Measurements from ENCODE around the gene REEP6. TPM values are rescaled to one million over a fixed set of nuclear protein-coding genes. Genes with fewer than 3 reads are reported as not detected.
A peak's percentile ranks its signal among the peaks of the same experiment; 100 is the strongest.

REEP6 gene
- total RNA-seq, 1 experiment from 2014 or later: 10.5 TPM

- H3K79me1 ChIP-seq (ENCODE audit: insufficient read depth, low read depth, low read length, poor library complexity, severe bottlenecking): no peaks in the 10 kb centered on the region
- peaks cover 4 to 10% of the 10 kb centered on the region in 2 experiments for H3K4me1 Mint-ChIP-seq
- H3K14ac ChIP-seq (ENCODE audit: insufficient read depth, low read length): no peak overlapping the region
- H3K56ac ChIP-seq (ENCODE audit: insufficient read length, low read depth, low read length): no peak overlapping the region
- WGBS (ENCODE audit: extremely low coverage, insufficient read length, low lambda C conversion rate): no CpG with 5 or more reads among the region's 56 CpGs
- H3K9ac ChIP-seq (ENCODE audit: extremely low read depth, insufficient read length, low read length): no peak overlapping the region
- H2BK120ac ChIP-seq (ENCODE audit: low read depth, low read length, poor library complexity, severe bottlenecking): no peak overlapping the region
- H4K8ac ChIP-seq (replicated peaks; ENCODE audit: insufficient read length, low read depth, low read length): no peak overlapping the region
- no peaks in the 10 kb centered on the region; a peak in 1 of 7 replicates for H3K36me3 Mint-ChIP-seq (ENCODE audit: insufficient read depth in 1 of 3, low read depth in 3 of 3)
- H3K27me3 Mint-ChIP-seq (ENCODE audit: low read depth): peaks cover 6% of the 10 kb centered on the region
- H3K23me2 ChIP-seq (ENCODE audit: insufficient read length, low read depth, low read length, poor library complexity, severe bottlenecking): peaks cover 9% of the 10 kb centered on the region
- no peak overlapping the region for H2BK12ac ChIP-seq (ENCODE audit: insufficient read length, low read depth, low read length)
- H3K4ac ChIP-seq (ENCODE audit: low read depth, low read length): no peak overlapping the region
- no peak for TF ChIP-seq CTCF (conservative IDR thresholded peaks at IDR 0.05)
- no peak overlapping the region for H3K27ac Mint-ChIP-seq
- peak; percentile 27 for DNase-seq
- H3K23ac ChIP-seq (ENCODE audit: insufficient read length, low read depth, low read length): no peak overlapping the region
- no peak overlapping the region for H2BK15ac ChIP-seq (ENCODE audit: low read depth, low read length)
- H4K5ac ChIP-seq (ENCODE audit: insufficient read length, low read depth, low read length): no peak overlapping the region
- H3K9me3 ChIP-seq (ENCODE audit: control insufficient read depth, low read depth, low read length): no peaks in the 10 kb centered on the region
- no peaks in the 10 kb centered on the region for H3K4me1 ChIP-seq (ENCODE audit: insufficient read depth, low read length)
- H3K27ac ChIP-seq (ENCODE audit: insufficient read length, low read depth, low read length): no peak overlapping the region
- H3T11ph ChIP-seq (ENCODE audit: low read length): no peak overlapping the region
- H2AK5ac ChIP-seq (ENCODE audit: insufficient read length, low read length): no peak overlapping the region
- H3K4me2 ChIP-seq (ENCODE audit: insufficient read depth, insufficient read length, low read length): no peak overlapping the region
- H3K9me3 Mint-ChIP-seq: no peaks in the 10 kb centered on the region; a peak in 1 of 5 replicates
- no peak overlapping the region for H2AFZ ChIP-seq (ENCODE audit: low read length)
- H3K79me2 ChIP-seq (ENCODE audit: insufficient read depth, low read length): no peaks in the 10 kb centered on the region
- no peak overlapping the region for H2BK5ac ChIP-seq (ENCODE audit: insufficient read length, low read length)
- H3K27me3 ChIP-seq (ENCODE audit: insufficient read depth, low read length): peaks cover 3% of the 10 kb centered on the region; the same call in 1 of the 2 replicates
- H3K18ac ChIP-seq (ENCODE audit: insufficient read length, low read depth, low read length): no peak overlapping the region
- no peaks in the 10 kb centered on the region for H4K20me1 ChIP-seq (ENCODE audit: control insufficient read depth, insufficient read depth, insufficient read length)
- no peak overlapping the region for H4K91ac ChIP-seq (ENCODE audit: insufficient read length, low read depth, low read length)
- H3K4me3 Mint-ChIP-seq: no peak overlapping the region; a peak in 1 of 5 replicates
- no peak overlapping the region for H2BK20ac ChIP-seq (ENCODE audit: low read depth, low read length, poor library complexity, severe bottlenecking)
Measured at GRCh38 chr19:1486720-1487575, 4.0 kb upstream of the REEP6 start.
